GM21529 (cell line): ENCODE data around the gene AURKB.
A peak's percentile ranks its signal among the peaks of the same experiment; 100 is the strongest.
"Not testable (repeated sequence)": the region's sequence is repeated elsewhere in the genome, so short reads cannot be mapped to it uniquely, and the experiment has no call there.

Experiments
- ATAC-seq: cut with Tn5 transposase; IDR thresholded peaks from one replicate; pipeline ENCODE4 v1.9.1; 2021; ENCODE audit not compliant: unreplicated experiment

The AURKB gene

GRCh38 chr17:8209907-8210760 is at the start of gene AURKB:
AURKB (minus strand) TSS chr17:8210575; CDS start chr17:8210224, 351 bp downstream.
- peak; percentile 87 for ATAC-seq

- ATAC-seq, result no peak
Measured at GRCh38 chr17:8257801-8258200, 47.4 kb upstream of the AURKB start.

- ATAC-seq, result no peak
Measured at GRCh38 chr17:8256691-8257090, 46.3 kb upstream of the AURKB start.

GRCh38 chr17:8256291-8256690 is 45.9 kb upstream of the AURKB start:
- ATAC-seq, result no peak

GRCh38 chr17:8255499-8255898 is 45.1 kb upstream of the AURKB start:
- ATAC-seq, result no peak

GRCh38 chr17:8254881-8255280 is 44.5 kb upstream of the AURKB start:
- ATAC-seq, result no peak

- no peak for ATAC-seq
Measured at GRCh38 chr17:8253801-8254200, 43.4 kb upstream of the AURKB start.

GRCh38 chr17:8251411-8251810 is 41.0 kb upstream of the AURKB start:
- ATAC-seq, result not testable (repeated sequence)

GRCh38 chr17:8249621-8250500 is 39.5 kb upstream of the AURKB start:
- no peak for ATAC-seq

GRCh38 chr17:8248751-8249607 is 38.6 kb upstream of the AURKB start, which contains the start of gene PFAS:
PFAS (plus strand) TSS chr17:8249289; CDS start chr17:8253938, 4,649 bp downstream.
- ATAC-seq, result no peak

- ATAC-seq, result no peak
Measured at GRCh38 chr17:8244768-8245167, 34.4 kb upstream of the AURKB start.

- ATAC-seq, result no peak
Measured at GRCh38 chr17:8243827-8244226, 33.5 kb upstream of the AURKB start.

GRCh38 chr17:8237886-8238285 is 27.5 kb upstream of the AURKB start:
- ATAC-seq, result no peak

- no peak for ATAC-seq
Measured at GRCh38 chr17:8237175-8237574, 26.8 kb upstream of the AURKB start.

GRCh38 chr17:8235676-8236075 is 25.3 kb upstream of the AURKB start:
- no peak for ATAC-seq

GRCh38 chr17:8234361-8235270 is 24.2 kb upstream of the AURKB start:
- no peak for ATAC-seq

GRCh38 chr17:8231701-8232100 is 21.3 kb upstream of the AURKB start:
- ATAC-seq, result no peak

GRCh38 chr17:8227238-8227581 is 16.8 kb upstream of the AURKB start:
- ATAC-seq, result no peak

GRCh38 chr17:8226536-8227237 is 16.3 kb upstream of the AURKB start:
- no peak for ATAC-seq
